ENCODE results near the gene IRX1.

DNA sequence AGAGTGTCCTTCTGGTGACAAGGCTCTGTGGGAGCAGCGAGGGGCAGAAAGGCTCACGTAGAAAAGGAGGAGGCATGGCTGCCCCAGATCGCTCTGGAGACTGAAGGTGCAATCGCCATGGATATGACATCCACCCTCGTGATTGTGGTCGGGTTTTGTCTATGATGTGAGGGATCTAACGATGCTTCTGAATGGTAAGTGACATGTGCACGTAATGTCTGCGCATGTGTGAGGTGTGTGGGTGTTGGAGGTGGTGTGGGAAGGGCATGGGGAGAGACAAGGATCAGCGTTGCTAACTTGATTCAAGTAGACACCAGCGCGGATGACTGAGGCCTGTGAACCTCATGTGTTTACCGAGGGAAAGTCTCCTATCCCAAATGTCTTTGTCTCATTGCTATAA is 20.2 kb downstream of the IRX1 start:
- TF ChIP-seq POLR2A (IDR thresholded peaks at IDR 0.05) = no peak
- TF ChIP-seq, protein P1, sequence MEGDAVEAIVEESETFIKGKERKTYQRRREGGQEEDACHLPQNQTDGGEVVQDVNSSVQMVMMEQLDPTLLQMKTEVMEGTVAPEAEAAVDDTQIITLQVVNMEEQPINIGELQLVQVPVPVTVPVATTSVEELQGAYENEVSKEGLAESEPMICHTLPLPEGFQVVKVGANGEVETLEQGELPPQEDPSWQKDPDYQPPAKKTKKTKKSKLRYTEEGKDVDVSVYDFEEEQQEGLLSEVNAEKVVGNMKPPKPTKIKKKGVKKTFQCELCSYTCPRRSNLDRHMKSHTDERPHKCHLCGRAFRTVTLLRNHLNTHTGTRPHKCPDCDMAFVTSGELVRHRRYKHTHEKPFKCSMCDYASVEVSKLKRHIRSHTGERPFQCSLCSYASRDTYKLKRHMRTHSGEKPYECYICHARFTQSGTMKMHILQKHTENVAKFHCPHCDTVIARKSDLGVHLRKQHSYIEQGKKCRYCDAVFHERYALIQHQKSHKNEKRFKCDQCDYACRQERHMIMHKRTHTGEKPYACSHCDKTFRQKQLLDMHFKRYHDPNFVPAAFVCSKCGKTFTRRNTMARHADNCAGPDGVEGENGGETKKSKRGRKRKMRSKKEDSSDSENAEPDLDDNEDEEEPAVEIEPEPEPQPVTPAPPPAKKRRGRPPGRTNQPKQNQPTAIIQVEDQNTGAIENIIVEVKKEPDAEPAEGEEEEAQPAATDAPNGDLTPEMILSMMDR (IDR thresholded peaks at IDR 0.05) = no peak
- TF ChIP-seq POLR2AphosphoS5 (IDR thresholded peaks at IDR 0.05) = no peak

All from sigmoid colon (tissue), 4 donors.